SK-N-MC (cell line): Measurements from ENCODE around the gene CTNNA3.

ENCODE experiments used
- EZH2 ChIP-seq: fragments of 200-600 bp; sonication (generic); IDR thresholded peaks from one replicate; pipeline ENCODE4 v1.6.1; 2017; ENCODE audit warnings: antibody characterized with exemption
- FOXP2 ChIP-seq: optimal IDR thresholded peaks from 2 replicates; pipeline ENCODE3; 2011; ENCODE audit warnings: mild to moderate bottlenecking, moderate library complexity; ENCODE audit not compliant: insufficient read depth; ENCODE audit errors: extremely low read length, control extremely low read depth
- POLR2AphosphoS5 ChIP-seq: IDR thresholded peaks from 2 replicates; pipeline ENCODE4 v1.6.1; 2012; ENCODE audit warnings: mild to moderate bottlenecking, low read depth, low read length, borderline replicate concordance

DNA sequence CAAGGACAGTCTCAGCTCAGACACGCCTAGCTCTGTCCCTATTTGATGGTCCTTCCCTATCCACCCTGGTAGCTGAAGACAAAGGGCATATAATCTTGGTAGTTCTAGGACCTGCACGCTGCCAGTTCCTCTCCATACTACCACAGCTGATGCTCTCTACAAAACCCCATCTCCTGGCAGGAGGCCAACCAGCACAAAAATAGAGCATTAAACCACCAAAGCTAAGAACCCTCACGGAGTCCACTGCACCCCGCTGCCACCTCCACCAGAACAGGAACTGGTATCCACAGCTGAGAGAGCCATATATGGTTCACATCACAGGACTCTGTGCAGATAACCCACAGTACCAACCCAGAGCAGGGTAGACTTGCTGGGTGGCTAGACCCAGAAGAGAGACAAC, 470.8 kb downstream of the CTNNA3 start:
- TF ChIP-seq POLR2AphosphoS5 (no peak), EZH2 (no peak), FOXP2 (no peak)
